Measurements from ENCODE around the gene DYNLT1.
A peak's percentile ranks its signal among the peaks of the same experiment; 100 is the strongest.
"Not testable (repeated sequence)": the region's sequence is repeated elsewhere in the genome, so short reads cannot be mapped to it uniquely, and the experiment has no call there.

DYNLT1 gene

GRCh38 chr6:158662954-158663624 lies 18.5 kb upstream of the DYNLT1 start:
- peak; percentile 73 for DNase-seq

GRCh38 chr6:158662607-158662953 lies 18.0 kb upstream of the DYNLT1 start:
- DNase-seq, result no peak

GRCh38 chr6:158661156-158661685 lies 16.7 kb upstream of the DYNLT1 start:
- DNase-seq, result no peak

GRCh38 chr6:158660333-158660754 lies 15.8 kb upstream of the DYNLT1 start:
- peak; percentile 93 for DNase-seq

- DNase-seq, result not testable (repeated sequence)
Observed at GRCh38 chr6:158656986-158657385, 12.4 kb upstream of the DYNLT1 start.

GRCh38 chr6:158655569-158656450 lies 11.3 kb upstream of the DYNLT1 start:
- DNase-seq, result peak; percentile 73

GRCh38 chr6:158654960-158655489 lies 10.5 kb upstream of the DYNLT1 start:
- DNase-seq, result no peak

GRCh38 chr6:158654498-158654897 lies 10.0 kb upstream of the DYNLT1 start:
- no peak for DNase-seq

GRCh38 chr6:158653577-158654354 lies 9.2 kb upstream of the DYNLT1 start:
- no peak for DNase-seq

GRCh38 chr6:158651981-158652737 lies 7.6 kb upstream of the DYNLT1 start:
- not testable (repeated sequence) for DNase-seq

GRCh38 chr6:158649289-158650143 lies 5.0 kb upstream of the DYNLT1 start, which contains the start of gene SYTL3:
Gene SYTL3 (plus strand): TSS chr6:158650054. CDS start chr6:158663269, 13,215 bp downstream.
- DNase-seq, result peak; percentile 50

GRCh38 chr6:158648682-158649131 lies 4.2 kb upstream of the DYNLT1 start:
- DNase-seq, result no peak

GRCh38 chr6:158647501-158647900 lies 3.0 kb upstream of the DYNLT1 start:
- no peak for DNase-seq

- no peak for DNase-seq
Observed at GRCh38 chr6:158646023-158646910, 1.7 kb upstream of the DYNLT1 start.

- no peak for DNase-seq
Observed at GRCh38 chr6:158645064-158646022, 800 bp upstream of the DYNLT1 start.

GRCh38 chr6:158643836-158644230 lies 710 bp downstream of the DYNLT1 start:
- DNase-seq, result no peak

GRCh38 chr6:158642097-158642601 lies 2.4 kb downstream of the DYNLT1 start:
- no peak for DNase-seq

- DNase-seq, result no peak
Observed at GRCh38 chr6:158640519-158640918, 4.0 kb downstream of the DYNLT1 start.
